Measurements from ENCODE around the gene PRPF19. TPM values are rescaled to one million over a fixed set of nuclear protein-coding genes. Genes with fewer than 3 reads are reported as not detected.

PRPF19 gene
- total and polyA plus RNA-seq, 5 donors: 31.5 to 43.4 (median 36.9) TPM

DNA sequence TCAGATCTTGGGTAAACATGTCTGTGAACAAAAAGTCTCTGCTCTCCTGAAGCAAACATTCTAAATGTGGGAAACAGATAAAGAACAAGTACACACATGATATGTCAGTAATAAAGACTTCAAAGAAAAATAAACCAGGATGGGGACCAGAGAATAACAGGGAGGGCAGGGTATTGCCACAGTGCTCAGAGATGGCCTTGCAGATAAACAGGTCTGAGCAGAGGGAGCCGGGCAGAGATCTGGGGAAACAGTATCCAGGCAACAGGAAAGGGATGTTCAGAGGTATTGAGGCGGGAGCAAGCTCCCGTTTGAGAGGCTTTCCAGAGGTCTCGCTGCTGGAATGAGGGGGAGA, 61.5 kb downstream of the PRPF19 start:
- H3K4me1 ChIP-seq (ENCODE audit: control insufficient read depth, insufficient read depth, low read length): peaks cover 14% of the 10 kb centered on the region
- intact Hi-C loops (cut with DNase I): no loop called here

DNA sequence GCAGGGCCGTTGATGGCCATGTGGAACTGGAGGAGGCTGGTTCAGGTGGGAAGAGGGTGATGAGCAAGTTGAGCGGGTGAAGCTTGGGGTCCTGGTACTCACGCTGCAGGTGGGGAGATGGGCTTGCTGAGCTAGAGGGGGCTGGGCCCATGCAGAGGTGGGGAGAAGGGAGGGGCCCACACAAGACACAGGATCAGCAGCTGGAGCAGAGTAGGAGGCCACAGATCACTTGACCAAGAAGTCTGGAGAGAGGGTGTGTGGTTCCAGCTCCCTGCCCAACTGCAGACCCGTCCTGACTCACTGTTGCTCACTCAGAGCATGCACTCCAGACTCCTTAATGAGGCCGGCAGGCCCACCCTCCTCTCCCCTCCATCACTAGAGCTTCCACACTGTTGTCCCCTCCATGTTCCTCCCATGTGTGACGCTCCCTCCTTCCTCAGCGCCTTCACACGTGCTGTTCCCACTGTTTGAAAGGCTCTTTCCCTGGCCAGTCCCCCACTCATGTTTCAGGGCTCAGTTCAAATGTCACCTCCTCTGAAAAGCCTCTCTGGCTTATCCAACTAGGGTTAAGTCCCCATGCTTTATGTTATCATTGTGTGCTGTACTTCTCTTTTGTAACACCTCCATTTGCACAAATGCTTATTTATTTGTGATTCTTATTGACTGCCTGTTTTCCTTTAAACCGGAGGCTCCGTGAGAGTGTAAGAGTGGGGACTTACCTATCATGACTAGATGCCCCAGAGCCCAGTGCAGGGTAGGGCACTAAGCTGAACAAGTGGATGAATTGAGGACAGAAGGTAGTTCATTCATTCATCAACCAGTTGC, 62.1 kb downstream of the PRPF19 start:
- intact Hi-C loops (cut with DNase I): no loop called here
- Histone ChIP-seq H3K27me3 (ENCODE audit: control insufficient read depth, insufficient read depth) (no peaks in the 10 kb centered on the region), H3K9me3 (ENCODE audit: control insufficient read depth, low read length) (no peaks in the 10 kb centered on the region), H3K4me1 (ENCODE audit: control insufficient read depth, insufficient read depth, low read length) (peaks cover 14% of the 10 kb centered on the region), H3K4me3 (ENCODE audit: low read length) (no peak overlapping the region), H3K27ac (ENCODE audit: low read length) (no peak overlapping the region)
- DNase-seq (no peak), ATAC-seq (no peak)
- WGBS: 60% methylated on average over 10 of the region's 10 CpGs

More for the DNA sequence above, 61.5 kb downstream of the PRPF19 start:
- Histone ChIP-seq H3K27ac (ENCODE audit: low read length) (no peak overlapping the region), H3K9me3 (ENCODE audit: control insufficient read depth, low read length) (no peaks in the 10 kb centered on the region), H3K4me3 (ENCODE audit: low read length) (no peak overlapping the region), H3K27me3 (ENCODE audit: control insufficient read depth, insufficient read depth) (no peaks in the 10 kb centered on the region)
- ATAC-seq (no peak), DNase-seq (no peak)
- 40% methylated on average over 4 of the region's 4 CpGs for WGBS

DNA sequence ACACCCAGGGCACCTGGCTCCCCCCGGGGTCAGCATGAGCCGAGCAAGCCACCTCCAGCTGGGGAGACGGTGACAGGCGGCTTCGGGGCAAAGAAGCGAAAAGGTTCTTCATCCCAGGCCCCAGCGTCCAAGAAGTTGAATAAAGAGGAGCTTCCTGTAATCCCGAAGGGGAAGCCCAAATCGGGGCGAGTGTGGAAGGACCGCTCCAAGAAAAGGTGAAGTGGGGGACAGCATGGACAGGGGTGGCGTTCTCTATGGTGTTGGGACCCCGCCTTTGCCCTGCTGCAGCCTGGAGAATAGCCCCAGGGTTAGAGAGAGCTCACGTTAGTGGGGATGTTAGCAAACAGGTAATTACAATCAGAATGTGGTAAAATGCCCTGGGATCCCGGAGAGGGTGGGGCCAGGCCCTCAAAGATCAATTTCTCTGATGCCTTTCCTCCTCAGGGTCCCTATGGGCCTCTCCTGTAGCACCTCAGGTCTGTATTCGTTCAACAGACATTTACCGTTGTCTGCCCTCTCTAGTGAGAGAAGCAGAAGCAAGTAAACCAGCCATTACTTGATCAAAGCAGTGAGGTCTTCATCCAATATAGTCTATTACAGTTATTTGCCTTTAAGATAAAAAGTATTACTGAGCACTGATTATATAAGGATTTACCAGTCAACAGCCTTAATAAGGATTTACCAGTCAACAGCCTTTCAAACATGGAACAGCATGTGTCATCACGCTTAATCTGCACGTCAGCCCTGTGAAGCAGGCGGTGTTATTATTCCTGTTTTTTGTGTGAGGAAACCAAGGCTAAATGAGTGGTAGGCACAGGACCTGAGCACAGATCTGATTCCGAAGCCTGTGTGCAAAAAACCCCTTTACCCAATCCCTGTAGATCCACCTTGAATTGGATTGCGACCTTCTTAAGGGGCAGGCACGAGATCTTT, 63.5 kb downstream of the PRPF19 start:
- intact Hi-C loops (cut with DNase I): no loop called here
- no peaks in the 10 kb centered on the region for H3K9me3 ChIP-seq (ENCODE audit: control insufficient read depth, low read length)
- peaks cover 14% of the 10 kb centered on the region for H3K4me1 ChIP-seq (ENCODE audit: control insufficient read depth, insufficient read depth, low read length)
- no peak overlapping the region for H3K27ac ChIP-seq (ENCODE audit: low read length)
- WGBS: 16% methylated on average over 23 of the region's 23 CpGs
- H3K4me3 ChIP-seq (ENCODE audit: low read length): peak overlapping the region; percentile 64
- ATAC-seq: no peak
- H3K27me3 ChIP-seq (ENCODE audit: control insufficient read depth, insufficient read depth): no peaks in the 10 kb centered on the region
- DNase-seq: no peak

DNA sequence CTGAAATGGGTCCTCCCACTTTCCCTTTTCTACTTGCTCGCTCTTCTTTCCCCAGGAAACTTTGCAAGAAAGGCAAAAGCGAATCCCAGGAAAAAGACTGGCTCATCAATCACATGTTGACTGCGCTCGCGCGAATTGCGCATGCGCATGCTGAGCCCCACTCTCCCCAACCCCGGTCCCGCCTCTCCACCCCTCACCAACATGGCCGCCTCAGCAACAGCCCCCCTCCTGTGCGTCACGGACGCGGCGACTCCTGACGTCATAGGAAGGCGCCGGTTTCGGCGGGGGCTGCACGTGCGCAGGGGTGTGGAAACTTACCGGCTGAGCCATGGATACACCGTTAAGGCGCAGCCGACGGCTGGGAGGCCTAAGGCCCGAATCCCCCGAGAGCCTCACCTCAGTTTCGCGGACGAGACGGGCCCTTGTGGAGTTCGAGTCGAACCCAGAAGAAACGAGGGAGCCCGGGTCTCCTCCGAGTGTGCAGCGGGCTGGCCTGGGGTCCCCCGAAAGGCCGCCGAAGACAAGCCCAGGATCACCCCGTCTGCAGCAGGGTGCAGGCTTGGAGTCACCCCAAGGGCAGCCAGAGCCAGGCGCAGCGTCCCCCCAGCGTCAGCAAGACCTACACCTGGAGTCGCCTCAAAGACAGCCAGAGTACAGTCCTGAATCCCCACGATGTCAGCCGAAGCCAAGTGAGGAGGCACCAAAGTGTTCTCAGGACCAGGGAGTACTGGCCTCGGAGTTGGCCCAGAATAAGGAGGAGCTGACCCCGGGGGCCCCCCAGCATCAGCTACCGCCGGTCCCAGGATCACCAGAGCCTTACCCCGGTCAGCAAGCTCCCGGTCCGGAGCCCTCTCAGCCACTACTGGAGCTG, 64.4 kb downstream of the PRPF19 start, which contains the start of gene CCDC86:
TSS of gene CCDC86 (plus strand) at position 317 of the 871 bp plus-strand sequence. CDS start at position 329, 12 bp downstream.
- no peaks in the 10 kb centered on the region for H3K9me3 ChIP-seq (ENCODE audit: control insufficient read depth, low read length)
- peak within 1 kb of the TSS; percentile 37 for H3K27ac ChIP-seq (ENCODE audit: low read length)
- intact Hi-C loops (cut with DNase I): no loop called here
- WGBS: under 1% methylated on average over 57 of the region's 57 CpGs
- ATAC-seq (peak; percentile 96 to 97), DNase-seq (peak; percentile 98 to 99 (median 99))
- H3K4me1 ChIP-seq (ENCODE audit: control insufficient read depth, insufficient read depth, low read length): peaks cover 14% of the 10 kb centered on the region
- H3K27me3 ChIP-seq (ENCODE audit: control insufficient read depth, insufficient read depth): no peaks in the 10 kb centered on the region
- H3K4me3 ChIP-seq (ENCODE audit: low read length): peak within 1 kb of the TSS; percentile 64

Other genes starting within 250 kb of the PRPF19 start
- not detected for gene MS4A8, start 207.0 kb downstream of the PRPF19 start, total RNA-seq
- gene MS4A8, start 207.0 kb downstream of the PRPF19 start, polyA plus RNA-seq: 0.16 TPM
- gene MS4A18, start 181.9 kb downstream of the PRPF19 start, total RNA-seq: not detected
- gene MS4A18, start 181.9 kb downstream of the PRPF19 start, polyA plus RNA-seq: not detected
- not detected for gene MS4A15, start 149.7 kb downstream of the PRPF19 start, total RNA-seq
- not detected for gene MS4A15, start 149.7 kb downstream of the PRPF19 start, polyA plus RNA-seq
- gene MS4A10, start 121.3 kb downstream of the PRPF19 start, total RNA-seq: not detected
- gene MS4A10, start 121.3 kb downstream of the PRPF19 start, polyA plus RNA-seq: not detected
- gene CCDC86, start 64.5 kb downstream of the PRPF19 start, total RNA-seq: 10 to 100 TPM in 1 of 4 donors, 1 to 10 TPM in 3; 6.5 to 12.5 (median 7.4) TPM
- 7.8 TPM for gene CCDC86, start 64.5 kb downstream of the PRPF19 start, polyA plus RNA-seq
- under 1 TPM in 1 of 4 donors, not detected in 3; 0.20 TPM for gene PTGDR2, start 50.6 kb downstream of the PRPF19 start, total RNA-seq
- 0.14 TPM for gene PTGDR2, start 50.6 kb downstream of the PRPF19 start, polyA plus RNA-seq
- not detected for gene ZP1, start 39.0 kb downstream of the PRPF19 start, total RNA-seq
- 0.16 TPM for gene ZP1, start 39.0 kb downstream of the PRPF19 start, polyA plus RNA-seq
- gene TMEM109, start 7.6 kb upstream of the PRPF19 start, total RNA-seq: 100 to 1,000 TPM; 103 to 119 (median 117) TPM
- 112 TPM for gene TMEM109, start 7.6 kb upstream of the PRPF19 start, polyA plus RNA-seq
- gene TMEM132A, start 17.9 kb upstream of the PRPF19 start, total RNA-seq: 10 to 100 TPM in 1 of 4 donors, 1 to 10 TPM in 3; 5.1 to 10.2 (median 7.0) TPM
- 6.8 TPM for gene TMEM132A, start 17.9 kb upstream of the PRPF19 start, polyA plus RNA-seq
- gene SLC15A3, start 45.6 kb upstream of the PRPF19 start, total RNA-seq: 10 to 100 TPM; 17.4 to 24.7 (median 22.1) TPM
- 24.6 TPM for gene SLC15A3, start 45.6 kb upstream of the PRPF19 start, polyA plus RNA-seq
- gene CD6, start 65.1 kb upstream of the PRPF19 start, total RNA-seq: 1 to 10 TPM in 2 of 4 donors, under 1 TPM in 2; 0.71 to 1.7 (median 0.87) TPM
- gene CD6, start 65.1 kb upstream of the PRPF19 start, polyA plus RNA-seq: 0.11 TPM
- under 1 TPM; 0.25 to 0.72 (median 0.40) TPM for gene CD5, start 195.9 kb upstream of the PRPF19 start, total RNA-seq
- 0.05 TPM for gene CD5, start 195.9 kb upstream of the PRPF19 start, polyA plus RNA-seq

Measured in right cardiac atrium (tissue), 5 donors.